ENCODE measurements around the gene LRRN2.
"Not testable (repeated sequence)": the region's sequence is repeated elsewhere in the genome, so short reads cannot be mapped to it uniquely, and the experiment has no call there.

The LRRN2 gene

DNA sequence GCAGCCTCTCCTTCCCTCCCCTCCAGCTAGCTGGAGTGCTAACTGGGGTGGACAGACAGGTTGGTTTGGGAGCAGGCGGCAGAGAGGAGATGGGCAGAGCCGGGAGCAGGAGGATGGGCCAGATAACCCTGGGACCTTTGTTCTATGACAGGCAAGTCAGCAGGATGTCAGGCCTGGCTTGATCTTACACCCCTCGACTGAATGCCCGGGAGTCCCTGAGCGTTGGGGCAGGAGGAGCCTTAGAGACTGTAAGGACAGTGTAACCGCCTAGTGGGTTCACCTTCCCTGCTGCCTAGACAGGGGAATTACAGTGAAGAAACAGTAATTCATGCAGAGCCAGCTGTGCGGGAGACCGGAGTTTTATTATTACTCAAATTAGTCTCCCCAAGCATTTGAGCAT, 109.1 kb downstream of the LRRN2 start:
- DNase-seq (ENCODE audit: low read depth in 2 of 3, low spot score in 2 of 3): no peak

DNA sequence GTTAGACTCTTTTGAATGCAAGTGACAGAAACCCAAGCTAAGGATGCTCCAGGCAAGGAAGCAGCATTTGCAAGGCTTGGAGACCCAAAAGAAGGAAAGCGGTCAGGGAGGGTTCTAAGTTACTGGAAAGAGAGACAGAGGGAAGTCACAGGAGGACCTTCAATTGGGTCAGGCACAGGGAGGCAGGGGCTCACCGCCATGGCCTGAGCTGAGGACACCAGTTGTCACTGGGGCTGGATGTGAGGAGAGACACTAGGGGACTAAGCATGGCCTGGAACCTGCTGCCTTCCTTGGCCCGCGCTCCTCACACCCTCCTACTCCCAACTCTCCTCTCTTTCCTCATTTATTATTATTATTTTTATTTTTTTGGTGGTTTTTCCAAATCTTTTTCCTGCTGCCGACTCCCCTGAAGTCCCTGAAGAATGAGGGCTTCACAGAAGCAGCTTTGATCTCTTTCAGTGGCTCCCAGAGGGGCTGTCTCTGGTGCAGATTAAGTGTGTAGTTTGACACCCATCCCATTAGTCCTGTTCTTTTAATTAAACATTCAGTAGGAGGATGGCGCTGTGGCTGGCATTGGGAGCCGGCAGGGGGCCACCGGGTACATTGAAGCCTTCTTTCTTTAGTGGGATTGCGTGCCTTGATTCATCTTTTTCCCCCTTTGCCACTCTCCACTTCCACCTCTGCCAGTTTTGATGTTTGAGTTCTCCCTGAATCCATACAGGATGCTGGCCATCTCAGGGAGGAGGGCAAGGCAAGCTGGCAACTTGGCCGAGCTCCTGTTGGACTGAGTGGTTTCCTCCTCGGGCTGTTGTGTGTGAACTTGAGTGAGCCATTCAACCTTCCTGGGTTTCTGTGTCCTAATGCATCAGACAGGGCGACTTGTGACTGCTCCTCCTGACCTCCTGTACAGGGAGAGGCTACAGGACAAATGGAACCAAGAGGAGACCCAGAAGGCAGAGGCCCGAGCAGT, 110.0 kb downstream of the LRRN2 start:
- no peak for DNase-seq (ENCODE audit: low read depth in 2 of 3, low spot score in 2 of 3)

DNA sequence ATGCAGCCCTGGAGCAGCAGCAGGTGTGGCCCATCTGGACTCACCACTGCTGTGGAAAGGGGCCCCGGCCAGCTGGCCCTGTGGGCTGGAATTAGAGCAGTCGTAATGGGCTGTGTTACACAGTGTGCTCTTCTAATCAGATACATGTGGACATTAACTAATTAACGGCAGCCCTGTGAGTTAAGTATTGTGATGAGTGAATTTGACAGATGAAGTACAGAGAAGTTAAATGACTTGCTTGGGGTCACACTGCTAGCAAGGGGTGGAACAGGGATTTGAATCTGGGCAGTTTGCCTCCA, 110.7 kb downstream of the LRRN2 start:
- no peak for DNase-seq (ENCODE audit: low read depth in 2 of 3, low spot score in 2 of 3)

DNA sequence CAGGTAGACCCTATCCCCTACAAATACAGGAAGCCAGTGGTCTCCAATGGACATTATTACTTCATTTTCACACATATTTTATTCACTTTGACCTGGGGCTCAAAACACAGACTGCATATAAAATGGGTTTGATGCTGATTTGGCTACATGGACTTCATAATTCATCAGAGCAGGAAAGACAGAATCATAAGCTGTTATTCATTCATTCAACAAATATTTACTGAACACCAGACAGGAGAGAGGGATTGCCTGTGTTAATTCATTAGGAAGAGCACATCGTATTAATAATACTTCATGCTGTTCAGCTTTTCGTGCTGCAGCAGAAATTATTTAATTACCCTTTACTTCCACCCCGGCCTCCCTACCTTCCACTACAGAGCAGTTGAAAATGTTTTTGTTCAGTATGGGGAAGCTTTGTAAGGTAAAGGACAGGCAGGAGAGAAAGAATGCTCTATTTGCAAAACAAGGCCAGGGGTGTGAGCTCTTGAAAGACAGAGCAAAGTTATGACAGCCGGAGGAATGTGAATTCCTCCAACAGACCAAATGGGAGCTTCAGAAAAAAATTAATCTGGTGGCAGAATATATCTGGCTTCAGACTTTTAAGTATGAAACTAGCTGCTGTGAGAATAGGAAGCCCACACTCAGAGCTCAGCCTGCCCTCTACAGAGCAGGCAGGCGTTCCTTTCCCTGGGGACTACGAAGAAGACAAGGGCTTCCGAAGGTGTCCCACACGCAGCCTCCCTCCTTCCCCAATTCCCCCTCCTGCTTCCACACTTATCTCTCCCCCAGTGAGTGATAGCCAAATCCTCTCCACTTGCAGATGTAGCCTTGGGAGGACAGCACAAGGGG, 111.3 kb downstream of the LRRN2 start:
- no peak for DNase-seq (ENCODE audit: low read depth in 2 of 3, low spot score in 2 of 3)

DNA sequence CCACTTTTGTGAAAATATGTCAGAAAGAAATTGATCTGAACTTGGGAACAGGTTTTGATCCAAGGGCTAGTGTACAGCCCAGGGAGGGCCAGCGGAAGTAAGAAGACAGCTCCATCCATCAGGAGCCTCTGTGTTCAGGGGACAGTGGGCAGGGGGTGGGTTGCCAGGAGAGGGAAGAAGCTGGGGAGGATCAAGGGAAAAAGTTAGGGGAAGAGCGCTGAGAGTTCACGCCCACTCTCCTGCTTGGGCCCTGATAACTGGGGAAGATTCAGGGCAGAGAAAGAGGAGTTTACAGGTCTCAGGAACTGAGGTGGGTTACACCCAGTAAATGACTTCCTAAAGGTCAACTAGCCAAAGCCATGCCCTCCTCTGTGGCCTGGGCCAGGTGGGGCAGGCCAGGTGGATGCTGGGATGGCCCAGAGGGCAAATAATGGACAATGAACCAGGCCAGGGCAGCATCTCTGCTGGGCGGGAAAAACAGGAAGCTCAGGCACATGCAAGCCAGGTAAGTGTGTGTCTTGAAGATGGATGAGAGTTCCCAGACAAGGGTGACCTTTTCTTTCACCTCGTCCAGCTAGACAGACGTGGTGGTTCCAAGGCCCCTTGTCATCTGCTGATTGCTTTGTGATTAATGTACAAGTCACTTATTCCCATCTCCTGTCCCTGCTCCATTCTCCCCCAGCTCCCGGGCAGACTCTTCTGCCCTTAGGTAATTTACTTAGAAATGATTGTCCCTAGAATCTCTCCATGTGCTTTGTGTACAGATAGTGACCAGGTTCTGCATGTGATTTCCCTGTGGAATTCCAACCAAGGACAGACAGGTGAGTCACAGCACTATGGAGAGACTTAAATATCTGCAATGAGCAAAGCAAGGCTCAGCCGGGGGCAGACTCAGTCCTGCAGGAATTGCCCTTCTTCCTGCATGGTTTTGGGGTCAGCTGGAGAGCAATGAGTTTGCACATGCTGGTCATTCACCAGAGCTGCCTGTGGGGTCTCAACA, 112.3 kb downstream of the LRRN2 start:
- no peak for DNase-seq (ENCODE audit: low read depth in 2 of 3, low spot score in 2 of 3)

DNA sequence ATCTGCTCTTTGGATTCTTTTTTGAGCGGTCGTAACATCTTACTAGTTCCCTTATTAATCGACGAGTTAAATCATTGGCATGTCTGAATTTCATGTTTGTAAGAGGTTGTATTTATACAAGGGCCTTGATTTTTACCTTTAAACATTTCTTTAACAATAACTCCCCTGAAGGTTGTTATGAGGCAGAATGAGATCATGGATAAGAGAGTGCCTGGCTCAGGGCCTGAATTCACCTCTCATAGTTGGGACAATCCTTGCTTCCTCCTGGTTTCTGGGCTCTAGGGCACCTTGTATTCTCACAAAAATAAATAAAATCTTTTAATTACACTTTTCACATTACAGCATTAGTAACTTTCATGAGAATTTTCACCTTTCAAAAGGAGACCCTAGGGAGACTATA, 113.9 kb downstream of the LRRN2 start:
- DNase-seq (ENCODE audit: low read depth in 2 of 3, low spot score in 2 of 3): no peak

DNA sequence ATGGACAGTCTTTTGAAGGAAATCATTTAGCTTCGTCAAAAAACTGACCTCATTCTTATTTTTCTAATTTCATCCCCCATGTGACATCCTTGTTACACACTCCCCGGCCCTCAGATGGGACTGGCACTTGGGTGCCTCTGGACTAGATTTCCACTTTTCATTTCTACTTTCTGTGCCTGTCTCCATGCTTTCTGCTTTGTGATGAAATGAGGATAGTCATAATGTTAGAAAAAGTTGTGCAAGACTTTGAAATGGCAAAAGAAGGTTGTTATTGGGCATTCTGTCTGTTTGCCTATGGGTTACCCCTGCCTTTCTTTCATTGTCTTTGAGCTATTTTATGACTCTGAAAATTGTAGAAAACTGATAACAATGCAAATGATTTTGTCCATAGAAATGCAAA, 114.4 kb downstream of the LRRN2 start:
- no peak for DNase-seq (ENCODE audit: low read depth in 2 of 3, low spot score in 2 of 3)

DNA sequence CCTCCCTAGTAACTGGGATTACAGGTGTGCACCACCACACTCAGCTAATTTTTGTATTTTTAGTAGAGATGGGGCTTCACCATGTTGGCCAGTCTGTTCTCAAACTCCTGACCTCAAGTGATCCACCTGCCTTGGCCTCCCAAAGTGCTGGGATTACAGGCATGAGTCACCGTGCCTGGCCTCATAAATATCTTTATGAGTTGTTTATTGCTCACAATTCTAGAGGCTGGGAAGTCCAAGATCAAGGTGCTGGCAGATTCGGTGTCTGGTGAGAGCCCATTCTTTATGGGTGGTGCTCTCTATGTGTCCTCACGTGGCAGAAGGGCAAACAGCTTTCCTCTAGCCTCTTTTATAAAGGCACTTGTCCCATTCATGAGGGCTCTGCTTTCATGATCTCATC, 115.5 kb downstream of the LRRN2 start:
- not testable (repeated sequence) for DNase-seq (ENCODE audit: low read depth in 2 of 3, low spot score in 2 of 3)

DNA sequence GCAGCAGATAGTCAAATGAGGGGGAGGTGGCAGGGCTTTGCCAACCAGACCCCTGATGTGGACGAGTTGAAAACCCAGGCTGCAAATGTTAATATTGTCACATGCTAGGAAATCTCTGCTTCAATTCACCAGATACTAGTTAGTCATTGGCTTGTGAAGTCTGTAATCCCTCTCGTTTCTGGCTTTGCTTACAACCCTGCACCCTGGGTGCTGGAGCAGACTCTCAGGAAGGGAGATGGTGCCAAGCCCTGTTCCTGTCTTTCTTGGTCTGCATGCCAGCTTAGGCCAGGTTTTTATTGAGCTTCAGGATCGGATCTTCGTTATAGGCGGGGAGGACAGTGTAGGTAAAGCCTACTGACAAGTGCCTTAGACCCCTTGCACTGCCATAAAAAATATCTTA, 116.1 kb downstream of the LRRN2 start:
- no peak for DNase-seq (ENCODE audit: low read depth in 2 of 3, low spot score in 2 of 3)

DNA sequence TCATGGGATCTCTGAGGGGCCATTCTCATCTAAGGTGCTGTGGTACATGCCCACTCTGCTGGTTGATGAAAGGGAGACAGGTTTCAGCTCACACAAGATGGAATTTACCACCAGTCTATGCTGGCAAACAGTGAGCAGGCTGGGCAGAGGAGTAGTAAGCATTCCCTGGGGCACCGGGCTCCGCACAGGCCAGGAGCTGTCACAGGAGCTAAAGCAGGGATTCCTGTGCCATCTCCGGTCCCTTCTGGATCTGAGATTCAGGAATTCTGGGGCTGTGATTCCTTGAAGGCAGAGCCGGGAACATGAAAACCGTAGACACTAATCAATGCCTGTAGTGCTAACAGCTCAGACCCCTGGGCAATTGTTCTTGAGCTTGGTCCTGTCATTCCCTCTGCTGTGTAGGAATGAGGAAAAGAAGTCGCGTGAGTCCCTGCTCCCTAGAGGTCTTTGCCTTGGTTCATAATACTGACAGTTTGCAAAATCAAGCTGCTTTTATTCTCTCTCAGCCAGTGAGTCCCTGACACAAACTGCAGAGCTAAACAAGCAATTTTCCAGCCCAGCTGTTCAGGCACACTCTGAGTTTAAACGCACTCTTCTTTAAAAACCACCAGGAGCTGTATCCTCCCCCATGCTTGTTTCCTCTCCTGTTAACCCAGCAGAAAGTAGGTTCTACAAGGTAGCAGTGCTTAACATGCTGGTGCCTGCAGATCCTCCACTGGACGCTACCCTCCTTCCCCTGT, 116.8 kb downstream of the LRRN2 start:
- no peak for DNase-seq (ENCODE audit: low read depth in 2 of 3, low spot score in 2 of 3)
